Hepatocyte (in vitro differentiated cells): Measurements from ENCODE around the gene NKAIN1.

Source experiments
- CTCF ChIP-seq: fragments of 200-600 bp; sonication (generic); IDR thresholded peaks from 2 replicates; pipeline ENCODE4 v1.5.1; 2016; ENCODE audit warnings: antibody characterized with exemption, mild to moderate bottlenecking; ENCODE audit not compliant: poor library complexity
- EZH2phosphoT487 ChIP-seq: fragments of 200-600 bp; sonication (generic); IDR thresholded peaks from one replicate; pipeline ENCODE4 v1.6.1; 2018; ENCODE audit warnings: antibody characterized with exemption, mild to moderate bottlenecking, low read depth, moderate library complexity; ENCODE audit not compliant: unreplicated experiment, severe bottlenecking

- TF ChIP-seq CTCF (no peak), EZH2phosphoT487 (no peak)
Observed at GRCh38 chr1:31133368-31133767, 106.3 kb downstream of the NKAIN1 start.
